ENCODE measurements around the gene FAM193A.
"Not testable (repeated sequence)": the region's sequence is repeated elsewhere in the genome, so short reads cannot be mapped to it uniquely, and the experiment has no call there.

FAM193A gene

DNA sequence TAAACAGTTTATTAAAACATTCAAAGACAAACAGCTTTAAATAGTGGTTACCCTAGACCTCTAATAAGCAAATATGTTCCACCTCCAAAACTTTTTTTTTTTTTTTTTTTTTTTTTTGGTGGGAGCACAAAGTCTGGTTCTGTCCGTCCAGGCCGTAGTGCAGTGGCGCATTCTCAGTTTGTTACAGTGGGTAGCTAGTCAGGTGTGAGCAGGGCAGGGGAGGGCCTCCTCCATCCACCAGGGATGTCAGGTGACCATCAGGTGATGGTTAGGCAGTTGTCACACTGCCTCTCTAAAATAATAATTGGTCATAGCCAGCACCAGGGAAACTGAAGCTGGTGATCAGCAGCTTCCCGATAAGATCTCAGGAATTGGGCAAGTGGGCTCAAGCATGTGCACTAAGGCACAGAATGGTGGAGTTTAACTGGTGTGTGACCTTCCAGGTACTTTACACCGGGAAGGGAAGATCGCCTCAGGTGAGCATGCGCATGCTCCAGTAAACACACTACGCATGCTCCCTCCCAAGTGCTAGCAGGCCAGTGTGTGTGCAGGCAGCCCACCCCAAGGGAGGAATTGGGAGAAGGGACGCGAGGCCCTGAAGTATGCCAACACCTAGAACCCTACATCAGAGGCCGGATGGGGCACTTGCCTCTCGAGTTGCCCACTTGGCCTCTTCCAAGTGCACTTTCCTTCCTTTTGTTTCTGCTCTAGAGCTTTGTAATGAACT lies 192.5 kb downstream of the FAM193A start:
- no peak for DNase-seq (ENCODE audit: low spot score)

DNA sequence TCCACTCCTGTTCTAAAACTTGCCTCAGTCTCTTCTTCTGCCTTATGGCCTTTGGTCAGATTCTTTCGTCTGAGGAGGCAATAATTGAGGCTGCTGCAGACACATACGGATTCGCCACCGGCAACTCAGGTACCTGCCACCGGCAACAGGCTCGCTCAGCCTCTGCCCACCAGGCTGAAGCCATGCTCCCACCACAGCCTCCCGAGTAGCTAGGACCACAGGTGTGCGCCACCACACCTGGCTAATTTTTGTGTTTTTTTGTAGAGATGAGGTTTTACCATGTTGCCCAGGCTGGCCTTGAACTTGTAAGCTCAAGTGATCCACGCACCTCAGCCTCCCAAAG lies 193.1 kb downstream of the FAM193A start:
- no peak for DNase-seq (ENCODE audit: low spot score)

DNA sequence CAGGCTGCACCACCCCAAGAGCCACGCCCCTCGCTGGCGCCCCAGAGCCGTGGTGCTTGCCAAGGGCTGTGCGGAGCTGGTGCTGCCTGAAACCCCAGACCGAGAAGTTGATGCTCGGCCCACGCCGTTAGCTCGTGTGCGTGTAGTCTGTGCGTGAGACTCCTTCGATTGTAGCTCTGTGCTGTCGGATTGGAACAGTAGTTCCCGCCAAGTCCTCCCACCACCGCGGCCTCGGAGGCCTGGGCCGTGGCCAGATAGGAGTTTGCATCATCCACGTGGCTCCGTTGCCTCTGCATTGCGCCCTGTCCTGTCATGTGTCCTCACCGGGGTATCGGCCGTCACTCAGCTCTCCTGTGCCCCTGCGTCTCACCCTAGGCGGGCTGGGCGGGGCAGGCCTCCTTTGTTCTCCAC lies 195.5 kb downstream of the FAM193A start:
- DNase-seq (ENCODE audit: low spot score): no peak

DNA sequence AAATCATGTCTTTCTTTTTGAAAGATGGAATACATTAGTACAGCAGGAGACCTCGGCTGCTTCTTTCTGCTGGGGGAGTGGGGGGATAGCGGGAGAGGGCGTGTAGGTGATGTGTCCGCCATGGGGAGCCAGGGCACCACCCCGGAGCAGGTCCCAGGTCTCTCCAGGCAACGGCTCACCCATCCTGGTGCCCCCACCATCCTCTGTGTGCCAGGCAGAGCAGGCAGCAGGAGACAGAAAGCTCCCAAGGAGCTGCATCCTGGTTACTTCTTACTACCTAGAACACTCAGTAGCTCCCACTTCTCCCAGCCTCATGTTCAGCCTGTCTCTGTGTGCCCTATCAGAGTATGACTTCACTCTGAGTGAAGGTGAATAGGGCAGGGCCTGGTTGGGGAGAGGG lies 196.1 kb downstream of the FAM193A start:
- DNase-seq (ENCODE audit: low spot score): no peak

DNA sequence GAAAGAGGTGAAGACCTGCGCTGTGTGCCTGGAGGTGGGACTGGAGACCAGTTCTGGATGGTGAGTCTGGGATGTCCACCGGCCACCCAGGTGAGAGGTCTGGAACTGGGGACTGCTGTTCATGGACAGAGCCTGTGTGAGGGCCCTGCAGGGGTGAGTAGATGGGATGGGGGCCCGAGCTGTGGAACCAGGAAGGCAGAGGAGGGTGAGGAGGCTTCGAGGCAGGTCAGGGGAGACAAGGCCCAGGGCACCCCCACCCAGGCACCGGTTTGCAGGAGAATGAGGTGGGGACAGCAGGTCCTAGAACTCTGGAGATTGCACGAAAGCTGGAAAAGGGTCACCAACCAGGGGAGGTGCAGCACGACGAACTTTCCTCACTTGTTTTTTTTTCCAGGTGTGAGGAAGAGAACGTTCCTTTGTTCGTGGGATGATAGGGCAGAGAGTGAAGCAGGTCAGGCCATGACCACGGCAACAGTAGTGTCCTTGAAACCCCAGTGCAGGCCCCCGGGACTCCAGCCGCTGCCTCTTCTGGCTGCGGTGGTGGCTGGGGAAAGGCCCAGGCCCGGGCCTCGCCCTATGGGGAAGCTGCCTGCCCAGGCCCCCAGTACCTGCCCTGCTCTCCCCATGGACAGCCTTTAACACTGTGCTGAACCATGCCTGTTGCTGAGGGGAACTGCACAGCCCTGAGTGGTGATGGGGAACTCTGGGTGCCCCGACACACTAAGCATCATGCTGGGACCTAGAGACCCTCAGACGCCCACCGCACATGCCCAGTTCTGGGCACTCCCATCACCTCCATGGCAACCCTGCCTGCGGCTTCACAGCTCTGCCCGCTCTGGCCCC lies 196.8 kb downstream of the FAM193A start:
- DNase-seq (ENCODE audit: low spot score): no peak

DNA sequence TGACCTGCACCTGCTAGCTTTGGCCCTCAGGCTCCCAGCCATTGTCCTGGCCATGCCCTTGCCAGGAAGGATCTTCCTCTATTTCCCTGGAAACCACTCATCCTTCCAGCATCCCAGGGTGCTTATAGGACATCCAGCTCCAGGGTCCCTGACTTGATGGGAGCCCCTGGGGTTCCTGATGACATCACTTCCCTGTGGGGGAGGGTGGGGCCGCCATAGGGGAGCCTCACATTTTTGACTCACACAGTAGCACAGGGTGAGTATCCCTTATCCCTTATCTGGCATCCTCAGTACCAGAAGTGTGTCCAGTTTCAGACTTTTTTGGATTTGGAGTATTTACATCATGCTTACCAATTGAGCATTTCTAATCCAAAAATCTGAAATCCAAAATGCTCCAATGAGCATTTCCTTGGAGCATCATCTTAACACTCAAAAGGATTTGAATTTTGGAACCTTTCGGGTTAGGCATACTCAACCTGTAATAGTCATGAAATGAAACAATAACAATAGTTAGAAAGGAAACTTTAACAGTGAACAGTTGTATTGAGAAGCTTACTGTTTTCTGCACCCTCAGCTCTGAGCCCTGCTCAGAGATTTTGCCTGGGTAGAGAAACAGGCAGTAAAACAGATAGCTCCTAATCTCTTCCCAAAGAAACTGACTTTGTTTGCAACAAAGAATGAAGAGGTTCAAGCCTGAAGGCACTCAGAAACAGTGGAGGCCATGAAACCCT lies 197.6 kb downstream of the FAM193A start:
- no peak for DNase-seq (ENCODE audit: low spot score)

DNA sequence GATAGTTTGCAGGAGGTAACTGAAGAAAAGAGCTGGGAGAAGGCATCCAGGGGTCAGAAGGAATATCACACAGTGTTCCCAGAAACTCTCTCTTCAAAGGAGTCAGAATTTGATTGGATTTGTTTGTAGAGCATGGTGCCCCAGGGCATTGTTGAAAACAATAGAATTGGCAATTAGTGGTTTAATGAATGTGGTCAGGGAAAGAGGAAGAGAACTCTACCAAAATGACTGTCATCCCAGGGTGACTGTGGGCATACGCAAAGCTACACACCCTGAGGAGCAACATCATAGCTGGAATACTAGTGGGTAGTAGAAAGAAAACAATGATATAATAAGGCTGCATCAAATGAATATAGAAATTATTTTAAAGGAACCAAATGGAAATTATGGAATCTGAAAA lies 198.2 kb downstream of the FAM193A start:
- no peak for DNase-seq (ENCODE audit: low spot score)

DNA sequence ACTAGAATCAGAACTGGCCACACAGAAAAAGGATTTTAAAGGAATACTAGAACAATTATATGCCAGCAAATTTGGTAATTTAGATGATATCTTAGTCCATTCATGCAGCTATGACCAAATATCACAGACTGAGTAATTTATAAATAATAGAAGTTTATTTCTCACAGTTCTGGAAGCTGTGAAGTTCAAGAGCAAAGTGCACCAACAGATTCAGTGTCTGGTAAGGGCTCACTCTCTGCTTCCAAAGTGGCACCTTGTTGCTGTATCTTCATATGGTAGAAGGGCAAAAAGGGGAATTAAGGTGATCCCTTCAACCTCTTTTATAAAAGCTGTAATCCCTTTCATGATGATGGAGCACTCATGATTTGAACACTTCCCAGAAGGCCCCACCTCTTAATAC lies 199.4 kb downstream of the FAM193A start:
- no peak for DNase-seq (ENCODE audit: low spot score)

DNA sequence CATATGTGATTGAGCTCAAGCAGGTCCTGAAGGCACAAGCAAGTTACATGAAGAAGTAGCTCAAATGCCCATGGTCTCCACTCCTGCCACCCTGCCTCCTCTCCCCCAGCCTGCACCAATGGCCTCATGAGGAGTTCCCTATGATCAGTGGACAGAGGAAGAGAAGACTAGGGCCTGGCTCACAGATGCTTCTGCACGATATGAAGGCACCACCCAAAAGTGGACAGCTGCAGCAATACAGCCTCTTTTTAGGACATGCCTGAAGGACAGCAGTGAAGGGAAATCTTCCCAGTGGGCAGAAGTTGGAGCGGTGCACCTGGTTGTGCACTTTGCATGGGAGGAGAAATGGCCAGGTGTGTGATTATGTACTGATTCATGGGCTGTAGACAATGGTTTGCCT lies 201.8 kb downstream of the FAM193A start:
- DNase-seq (ENCODE audit: low spot score): not testable (repeated sequence)

DNA sequence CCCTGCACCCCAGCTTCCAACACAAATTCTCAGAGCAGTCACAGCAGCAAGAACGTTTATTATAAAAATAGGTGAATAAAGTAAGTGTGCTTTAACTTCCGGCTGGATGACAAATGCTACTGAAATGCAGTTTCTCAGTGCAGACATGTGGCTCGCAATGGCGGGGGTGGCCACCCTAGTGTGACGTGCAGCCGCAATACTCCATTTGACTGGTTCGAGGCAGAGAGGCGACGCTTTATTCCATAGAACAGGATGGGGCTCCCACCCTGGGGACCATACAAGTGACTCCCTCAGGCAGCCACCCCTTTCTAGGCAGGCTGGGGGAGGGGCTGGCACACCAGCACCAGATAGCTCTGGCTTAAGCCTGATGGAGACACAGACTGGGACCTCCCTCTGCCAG lies 205.2 kb downstream of the FAM193A start:
- no peak for DNase-seq (ENCODE audit: low spot score)

DNA sequence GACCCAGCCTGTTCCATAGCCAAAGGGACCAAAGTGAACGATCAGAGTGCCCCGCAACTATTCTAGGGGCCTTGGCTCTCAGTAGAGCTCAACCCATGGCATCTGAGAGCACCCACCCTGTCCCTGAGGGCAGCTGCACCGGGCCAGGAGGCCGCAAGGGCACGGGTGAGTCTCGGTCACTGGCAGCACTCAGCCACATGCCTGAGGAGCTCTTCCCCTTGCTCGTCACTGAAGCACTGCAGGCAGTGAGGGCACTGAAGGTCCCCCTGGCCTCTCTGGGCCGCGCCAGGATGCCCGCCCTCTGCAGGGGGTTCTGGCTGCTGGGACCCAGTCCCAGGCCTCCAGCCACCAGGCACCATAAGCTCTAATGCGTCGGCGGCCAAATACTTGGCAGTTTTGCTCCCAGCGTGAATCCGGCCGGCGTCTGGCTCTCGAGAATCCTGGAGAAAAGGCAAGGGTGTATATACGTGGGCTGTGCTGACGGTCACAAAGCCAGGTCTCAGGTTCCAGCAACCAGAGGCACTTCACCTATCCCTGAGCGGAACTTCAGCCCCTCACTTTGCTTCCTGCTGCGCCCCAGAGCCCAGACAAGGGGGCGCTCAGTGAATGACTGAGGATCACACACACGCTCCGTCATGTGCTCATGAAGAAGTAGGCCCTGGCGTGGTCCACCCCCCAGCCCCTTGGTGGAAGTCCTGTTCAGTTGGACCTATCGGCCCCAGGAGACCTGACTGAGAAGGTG lies 205.8 kb downstream of the FAM193A start:
- DNase-seq (ENCODE audit: low spot score): no peak

DNA sequence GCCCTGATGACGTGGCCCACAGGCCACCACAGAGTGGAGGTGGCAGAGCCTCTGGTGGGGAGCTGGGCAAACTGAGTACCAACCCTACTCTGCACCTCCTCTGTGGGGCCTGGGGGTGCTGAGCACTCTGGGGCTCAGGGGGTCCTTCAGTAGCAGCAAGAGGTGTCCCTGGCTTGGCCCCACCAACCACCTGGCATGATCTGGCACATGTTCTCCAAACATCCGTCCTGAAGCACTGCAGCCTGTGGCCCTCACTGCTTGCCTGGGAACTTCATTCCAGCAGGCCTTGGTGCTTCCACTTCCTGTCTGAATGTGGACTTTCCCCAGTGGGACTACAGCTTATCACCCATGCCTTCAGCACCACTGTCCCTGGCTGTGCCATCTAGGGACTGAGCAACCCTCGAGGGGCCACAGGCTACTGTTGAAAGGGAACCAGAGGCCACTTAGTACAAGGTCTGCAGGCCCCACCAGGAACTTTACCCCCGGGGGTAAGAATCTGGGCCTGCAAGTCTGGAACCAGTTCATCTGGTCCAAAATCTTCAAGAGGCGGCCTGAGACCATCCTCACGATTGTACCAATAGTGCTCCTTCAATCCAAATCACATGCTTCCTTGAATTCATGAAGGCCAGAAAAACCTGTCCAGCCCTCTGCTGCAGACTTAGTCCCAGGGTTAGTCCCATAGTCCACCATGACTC lies 206.5 kb downstream of the FAM193A start:
- DNase-seq (ENCODE audit: low spot score): no peak

DNA sequence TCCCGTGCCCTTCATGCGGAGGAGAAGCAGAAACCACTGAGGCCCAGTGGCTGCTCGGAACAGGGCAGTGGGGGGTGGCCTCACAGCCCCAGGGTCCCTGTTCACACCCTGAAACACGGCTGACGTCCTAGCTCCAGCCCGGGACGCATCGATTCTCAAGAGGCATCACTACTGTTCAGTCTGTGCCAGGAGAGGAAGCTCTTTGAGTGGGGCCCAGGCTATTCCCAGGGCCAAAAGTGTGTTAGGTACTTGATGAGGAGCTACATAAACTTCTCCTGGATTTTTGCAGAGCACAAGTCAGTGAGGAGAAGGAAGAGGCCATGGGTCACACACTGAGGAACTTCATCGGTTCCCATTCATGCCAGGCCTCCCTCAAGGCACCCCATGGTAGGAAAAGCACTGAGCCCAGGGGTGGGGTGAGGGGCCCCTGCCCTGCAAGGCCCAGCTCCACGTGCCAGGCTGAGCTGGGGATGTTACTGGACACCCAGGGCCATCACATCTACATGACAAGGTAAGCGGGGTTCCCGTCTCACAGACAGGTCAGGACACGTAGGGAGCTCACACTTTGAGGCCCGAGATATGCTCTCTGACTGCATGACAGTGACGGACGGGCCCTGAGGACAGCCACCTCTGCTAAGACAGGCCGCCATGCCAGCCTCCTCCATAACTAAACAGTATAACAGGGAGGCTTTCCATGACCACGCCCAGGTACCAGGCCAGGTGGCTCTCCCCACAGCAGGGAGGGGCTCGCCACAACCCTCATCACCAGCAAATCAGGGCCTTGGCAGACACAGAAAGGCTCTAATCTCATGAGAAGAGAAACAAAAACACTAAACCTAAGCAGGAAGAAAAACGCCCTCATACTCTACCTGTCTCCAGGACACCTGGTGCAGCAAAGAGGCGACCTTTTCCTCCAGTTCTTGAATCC lies 207.3 kb downstream of the FAM193A start:
- DNase-seq (ENCODE audit: low spot score): no peak

DNA sequence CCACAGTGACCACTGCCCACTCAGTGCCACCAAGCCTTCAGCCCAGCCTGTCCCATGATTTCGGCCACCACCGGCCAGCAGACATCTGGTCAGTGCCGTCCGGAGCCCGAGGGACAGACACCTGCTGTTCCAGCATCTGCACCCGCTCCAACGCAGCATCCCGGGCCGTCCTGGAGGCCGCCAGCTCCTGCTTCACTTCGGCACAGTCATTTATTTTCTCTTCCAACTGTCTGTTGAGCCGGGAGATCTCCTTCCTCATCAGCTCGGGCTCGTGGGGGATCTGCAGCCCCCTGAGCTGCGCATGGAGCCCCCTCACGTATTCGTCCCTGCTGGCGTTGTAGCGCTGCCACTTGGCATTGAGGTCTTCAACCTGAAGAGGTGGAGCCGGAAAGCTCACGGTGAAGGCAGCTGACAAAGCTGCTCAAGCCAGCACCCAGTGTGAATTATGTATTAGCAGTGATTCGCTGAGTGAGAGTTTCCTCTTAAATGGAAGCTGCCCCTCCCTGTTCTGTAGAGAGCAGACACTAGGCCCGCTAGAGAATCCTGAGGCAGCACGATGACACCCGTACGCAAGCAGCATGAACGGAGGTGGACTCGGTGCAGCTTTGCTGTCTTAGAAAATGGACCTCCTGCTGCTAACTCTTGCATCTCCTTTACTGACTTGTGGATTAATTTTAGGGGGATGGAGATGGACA lies 208.3 kb downstream of the FAM193A start:
- no peak for DNase-seq (ENCODE audit: low spot score)

DNA sequence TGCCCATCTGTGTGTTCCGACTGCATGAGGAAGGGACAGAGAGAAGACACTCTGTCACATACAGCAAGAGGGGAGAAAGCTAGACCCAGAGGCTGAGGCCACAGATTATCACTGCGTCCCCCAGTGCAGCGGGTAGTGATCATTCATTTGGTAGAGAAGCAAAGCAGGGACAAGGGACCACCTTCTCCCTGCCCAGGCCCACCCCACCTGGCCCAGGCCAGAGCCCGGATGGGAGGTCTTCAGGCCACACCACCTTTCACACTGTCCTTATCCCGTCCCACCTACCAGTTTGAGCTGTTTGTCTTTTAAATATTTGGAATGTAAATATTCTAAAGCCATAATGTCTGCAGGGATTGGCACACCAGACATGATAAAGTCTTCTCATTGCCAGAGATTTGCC lies 209.1 kb downstream of the FAM193A start:
- no peak for DNase-seq (ENCODE audit: low spot score)

DNA sequence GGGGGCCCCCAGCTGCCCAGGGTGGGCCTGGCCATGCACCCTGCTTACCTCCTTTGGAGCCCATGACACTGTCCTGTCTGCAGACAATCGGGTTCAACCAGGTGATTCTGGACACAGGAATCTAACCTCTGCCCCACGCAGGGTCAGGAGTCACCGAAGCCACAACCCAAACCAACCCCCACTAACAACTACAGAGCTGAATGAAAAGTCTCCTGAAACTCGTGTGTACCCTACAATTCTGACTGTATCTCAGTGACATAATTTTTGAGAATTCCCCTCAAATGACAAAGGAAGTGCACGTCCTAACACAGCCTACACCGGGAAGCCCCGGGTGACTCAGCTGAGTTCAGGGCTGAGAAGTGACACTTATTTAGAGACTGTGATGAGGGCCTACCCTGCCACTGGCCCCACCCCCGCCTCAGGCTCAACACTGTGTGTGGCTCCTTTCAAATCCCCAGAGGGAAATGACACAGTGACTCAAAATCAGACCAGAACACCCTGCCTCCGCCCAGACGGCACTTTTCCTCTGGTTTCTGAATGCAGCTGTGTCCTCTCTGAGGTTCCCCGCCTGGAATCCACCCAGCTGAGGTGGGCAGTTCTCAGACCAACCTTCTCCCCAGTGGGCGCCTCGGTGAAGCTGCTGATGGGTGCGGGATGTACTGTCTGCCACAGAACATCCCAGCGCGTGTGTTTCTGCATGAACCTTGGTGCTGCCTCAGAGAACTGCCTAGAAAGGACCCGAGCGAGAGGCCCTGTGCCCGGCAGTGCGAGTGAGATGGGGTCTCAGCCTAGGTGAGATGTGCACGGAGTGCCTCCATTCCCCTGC lies 209.7 kb downstream of the FAM193A start:
- DNase-seq (ENCODE audit: low spot score): peak; percentile 93

DNA sequence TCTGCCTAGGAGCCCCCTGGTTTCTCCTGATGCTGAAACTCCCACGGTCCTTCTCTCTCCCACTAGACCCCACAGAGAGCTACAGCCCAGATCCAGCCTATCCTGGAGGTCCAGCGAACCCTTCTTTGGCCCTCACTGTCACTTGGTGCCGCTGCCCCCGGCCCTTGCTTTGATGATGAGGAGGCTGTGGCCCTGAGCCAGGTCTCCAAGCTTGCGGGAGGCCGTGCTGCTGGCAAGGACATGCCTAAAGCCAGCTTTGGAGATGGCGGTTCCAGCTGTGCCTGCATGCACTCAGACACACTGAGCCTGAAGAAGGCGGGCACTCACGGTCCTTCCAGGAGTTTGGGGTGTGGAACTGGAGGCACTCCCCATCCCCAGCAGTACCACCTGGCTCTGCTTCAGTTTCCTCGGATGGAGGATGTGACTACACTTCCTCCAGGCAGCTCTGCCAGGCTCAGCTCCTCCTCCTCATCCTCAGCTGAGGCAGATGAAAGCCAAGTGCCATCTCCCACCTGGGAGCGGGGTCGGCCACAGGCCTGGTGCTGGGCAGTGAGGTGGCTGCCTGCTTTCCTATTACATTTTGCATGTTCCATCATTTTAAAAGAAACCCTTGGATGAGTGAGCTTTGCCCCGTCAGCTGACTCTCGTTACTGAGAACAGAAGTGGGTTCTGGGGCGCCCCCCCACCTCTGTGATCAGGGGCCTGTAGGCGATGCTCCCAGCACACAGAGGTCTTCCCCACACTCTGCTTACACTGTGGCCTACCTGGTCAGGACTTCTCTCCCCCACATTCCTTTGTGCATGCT lies 210.6 kb downstream of the FAM193A start:
- DNase-seq (ENCODE audit: low spot score): no peak
